ENCODE results near the gene PTPRT.

DNA sequence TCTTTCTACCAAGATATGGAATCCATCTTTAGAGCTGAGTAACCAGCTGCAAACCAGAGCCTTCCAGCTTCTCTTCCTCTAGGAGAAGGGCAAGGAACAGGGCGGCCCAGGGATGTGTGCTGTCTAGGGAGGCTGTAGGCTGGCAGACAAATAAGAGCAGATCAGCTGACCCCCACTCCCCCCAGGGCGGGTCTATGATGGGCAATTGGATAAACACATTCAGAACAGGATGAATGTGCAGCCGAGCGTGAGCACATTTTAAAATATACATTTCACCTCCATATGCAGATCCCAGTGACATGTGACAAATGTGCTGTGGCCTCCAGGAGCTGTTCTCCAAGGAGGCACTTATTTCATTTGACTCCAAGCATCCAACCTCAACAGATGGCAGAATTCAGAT, 580.1 kb downstream of the PTPRT start:
- no peak for TF ChIP-seq CTCF (conservative IDR thresholded peaks at IDR 0.05; ENCODE audit: low read depth, low read length)
- no peak for TF ChIP-seq EZH2 (IDR thresholded peaks at IDR 0.05; ENCODE audit: borderline replicate concordance, low read depth, low read length, poor library complexity, severe bottlenecking)
